Ovary (tissue), 9 donors: Measurements from ENCODE around the gene HMG20A. TPM values are rescaled to one million over a fixed set of nuclear protein-coding genes. Genes with fewer than 3 reads are reported as not detected.

ENCODE experiments used
- DNase-seq, 5 donors: peaks; one replicate each; pipeline ENCODE4 v3.0.0-alpha.2; 2019 to 2020
- H3K27ac ChIP-seq, 2 donors: fragments of 200-600 bp; one replicate each; pipeline versions ENCODE4 v1.5.1 to v1.8.0; 2019 to 2022
- H3K27me3 ChIP-seq: fragments of 200-600 bp; one replicate; pipeline ENCODE4 v1.8.0; 2022
- H3K36me3 ChIP-seq: fragments of 200-600 bp; sonication (generic); one replicate; pipeline ENCODE4 v1.5.1; 2019
- H3K4me1 ChIP-seq: one replicate; pipeline ENCODE4 v1.8.1; 2013; ENCODE audit warnings: mild to moderate bottlenecking, moderate library complexity; ENCODE audit not compliant: insufficient read depth
- H3K4me3 ChIP-seq: fragments of 200-600 bp; sonication (generic); one replicate; pipeline ENCODE4 v1.5.1; 2017
- H3K9me3 ChIP-seq, 2 donors: fragments of 200-600 bp in 1 of 2; sonication (generic) in 1 of 2; one replicate each; pipeline versions ENCODE4 v1.5.1 to v1.8.1; 2013 to 2019; ENCODE audit warnings: mild to moderate bottlenecking in 1 of 2, moderate library complexity in 1 of 2
- EP300 ChIP-seq: sonication (generic); formaldehyde crosslinking; IDR thresholded peaks from one replicate; pipeline ENCODE4 v1.6.1; 2017; ENCODE audit warnings: antibody characterized with exemption
- POLR2A ChIP-seq: fragments of 450-650 bp; IDR thresholded peaks from one replicate; pipeline ENCODE4 v1.6.1; 2017; ENCODE audit warnings: antibody characterized with exemption, mild to moderate bottlenecking, moderate library complexity
- WGBS, 3 donors: extraction: QIAGEN DNeasy Blood & Tissue Kit in 1 of 3; methylation state at CpG; one replicate each; pipeline versions ENCODE4 v1.1.5 to v1.1.7; 2013 to 2017; 5-methylcytosine and 5-hydroxymethylcytosine counted together
- intact Hi-C, 4 donors: fragments of 100-400 bp; cut with DNase I; formaldehyde crosslinking; loops; one replicate each; pipeline versions ENCODE4 v1.11.0 to v1.15.1; 2022 to 2023
- polyA plus RNA-seq, 2 donors: library from polyadenylated mRNA; stranded (reverse); fragments of 200-250 nt in 1 of 2; fragments of 350-450 nt in 1 of 2; fragmentation: Illumina TruSeq in 1 of 2; extraction: RNeasy Lipid Tissue Mini Kit (QIAGEN cat#74804) in 1 of 2; gene quantifications; one replicate each; pipeline ENCODE4 v1.2.3, GENCODE V29; 2013 to 2014
- total RNA-seq, 7 donors: library from RNA; depleted of rRNA in 2 of 7; stranded (reverse); fragments of >200 nt in 2 of 7; fragmentation: NEBNext Ultra II Directional in 3 of 7; extraction: Animal tissue kit (Norgen Biotek cat#: 25700) in 3 of 7; gene quantifications; one replicate each; pipeline versions ENCODE4 v1.1.0 to v1.2.4, GENCODE V29; 2016 to 2023
- TF ChIP-seq, protein P1 (sequence below), 3 donors: fragments of 450-650 bp in 2 of 3; fragments of 200-600 bp in 1 of 3; IDR thresholded peaks; one replicate each; pipeline versions ENCODE4 v1.5.1 to v1.8.0; 2016 to 2022; ENCODE audit warnings: antibody characterized with exemption in 3 of 3, mild to moderate bottlenecking in 1 of 3
- donor health status: DM: no; HTN: no; CAD: no; lungs with moderate emphysema.
- donor health status: DM: no; HTN: no; CAD: no.
- donor health status: Bipolar disorder and iron deficiency.
- donor health status: DM: yes; HTN: yes; CAD: no.
- donor health status: DM: no; HTN: no; CAD: no.
- donor health status: DM: yes; HTN: yes; CAD: no.

HMG20A gene
- total and polyA plus RNA-seq, 9 donors: 18.2 to 53.4 (median 34.9) TPM

- intact Hi-C loops: no loop called here
- 95 to 96% (median 96%) methylated on average over 4 of the region's 4 CpGs for WGBS, 3 donors
- no peaks in the 10 kb centered on the region for H3K4me1 ChIP-seq
- H3K9me3 ChIP-seq: no peaks in the 10 kb centered on the region
- no peak overlapping the region for H3K27ac ChIP-seq
- H3K36me3 ChIP-seq: no peaks in the 10 kb centered on the region
- no peak for DNase-seq
- no peak overlapping the region for H3K4me3 ChIP-seq
- no peaks in the 10 kb centered on the region for H3K27me3 ChIP-seq
- TF ChIP-seq, protein P1, sequence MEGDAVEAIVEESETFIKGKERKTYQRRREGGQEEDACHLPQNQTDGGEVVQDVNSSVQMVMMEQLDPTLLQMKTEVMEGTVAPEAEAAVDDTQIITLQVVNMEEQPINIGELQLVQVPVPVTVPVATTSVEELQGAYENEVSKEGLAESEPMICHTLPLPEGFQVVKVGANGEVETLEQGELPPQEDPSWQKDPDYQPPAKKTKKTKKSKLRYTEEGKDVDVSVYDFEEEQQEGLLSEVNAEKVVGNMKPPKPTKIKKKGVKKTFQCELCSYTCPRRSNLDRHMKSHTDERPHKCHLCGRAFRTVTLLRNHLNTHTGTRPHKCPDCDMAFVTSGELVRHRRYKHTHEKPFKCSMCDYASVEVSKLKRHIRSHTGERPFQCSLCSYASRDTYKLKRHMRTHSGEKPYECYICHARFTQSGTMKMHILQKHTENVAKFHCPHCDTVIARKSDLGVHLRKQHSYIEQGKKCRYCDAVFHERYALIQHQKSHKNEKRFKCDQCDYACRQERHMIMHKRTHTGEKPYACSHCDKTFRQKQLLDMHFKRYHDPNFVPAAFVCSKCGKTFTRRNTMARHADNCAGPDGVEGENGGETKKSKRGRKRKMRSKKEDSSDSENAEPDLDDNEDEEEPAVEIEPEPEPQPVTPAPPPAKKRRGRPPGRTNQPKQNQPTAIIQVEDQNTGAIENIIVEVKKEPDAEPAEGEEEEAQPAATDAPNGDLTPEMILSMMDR (IDR thresholded peaks at IDR 0.05): no peak
- TF ChIP-seq EP300: no peak
- no peak for TF ChIP-seq POLR2A
These were observed 40.7 kb upstream of the HMG20A start for GRCh38 chr15:77380033-77380432.

GRCh38 chr15:77384086-77384485 lies 36.6 kb upstream of the HMG20A start:
- TF ChIP-seq POLR2A (no peak), EP300 (no peak)
- TF ChIP-seq, protein P1 (IDR thresholded peaks at IDR 0.05): no peak

DNA sequence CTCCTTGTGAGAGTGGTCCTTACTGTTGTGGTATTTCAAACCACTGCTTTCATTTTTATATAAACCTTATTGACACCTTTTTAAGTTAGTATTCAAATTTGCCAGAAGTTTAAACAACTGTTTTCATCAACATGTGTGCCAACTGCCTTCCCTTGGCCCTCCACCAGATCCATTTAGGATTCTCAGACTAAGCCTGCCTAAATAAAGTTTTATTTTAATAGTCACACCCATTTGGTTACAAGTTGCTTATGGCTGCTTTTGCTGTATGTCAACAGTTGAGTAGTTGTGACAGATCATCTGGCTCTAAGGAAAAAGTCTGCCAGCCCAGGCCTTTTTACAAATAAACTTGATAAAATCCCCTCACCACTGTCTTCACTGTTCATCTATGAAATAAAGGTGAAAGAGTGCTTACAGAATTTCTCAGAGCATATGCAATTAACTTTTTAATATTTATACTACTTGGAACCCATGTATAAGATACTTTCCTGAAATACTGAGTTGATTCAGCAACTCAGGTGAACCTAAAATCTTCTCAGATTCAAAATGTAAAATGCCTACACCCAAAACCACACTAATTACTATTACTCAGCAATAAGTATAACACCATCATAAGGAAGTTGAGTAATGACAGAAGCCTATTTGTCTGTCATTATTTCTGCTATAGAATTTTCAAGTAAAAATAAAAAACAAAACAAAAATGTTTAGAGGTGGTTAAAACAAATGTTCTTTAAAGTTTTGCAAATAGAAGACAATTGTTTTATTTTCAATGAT lies 35.9 kb upstream of the HMG20A start:
- peaks cover 2% of the 10 kb centered on the region for H3K4me1 ChIP-seq
- no peak overlapping the region for H3K4me3 ChIP-seq
- no peaks in the 10 kb centered on the region for H3K36me3 ChIP-seq
- intact Hi-C loops: no loop called here
- H3K27me3 ChIP-seq: no peaks in the 10 kb centered on the region
- H3K9me3 ChIP-seq: no peaks in the 10 kb centered on the region
- no peak overlapping the region for H3K27ac ChIP-seq
- DNase-seq: no peak
- TF ChIP-seq POLR2A (no peak), EP300 (no peak)
- TF ChIP-seq, protein P1 (IDR thresholded peaks at IDR 0.05): no peak

More at GRCh38 chr15:77384086-77384485, 36.6 kb upstream of the HMG20A start:
- intact Hi-C loops: no loop called here
- no peaks in the 10 kb centered on the region for H3K27me3 ChIP-seq
- H3K27ac ChIP-seq: no peak overlapping the region
- H3K4me1 ChIP-seq: peaks cover 2% of the 10 kb centered on the region
- no peaks in the 10 kb centered on the region for H3K9me3 ChIP-seq
- no peaks in the 10 kb centered on the region for H3K36me3 ChIP-seq
- no peak for DNase-seq
- H3K4me3 ChIP-seq: no peak overlapping the region

- intact Hi-C loops: no loop called here
- Histone ChIP-seq H3K9me3 (no peaks in the 10 kb centered on the region), H3K36me3 (no peaks in the 10 kb centered on the region), H3K27ac (no peak overlapping the region), H3K4me1 (peaks cover 2% of the 10 kb centered on the region), H3K4me3 (no peak overlapping the region), H3K27me3 (no peaks in the 10 kb centered on the region)
- DNase-seq: no peak
- 94 to 96% (median 96%) methylated on average over 2 of the region's 2 CpGs for WGBS, 3 donors
- TF ChIP-seq POLR2A (no peak), EP300 (no peak)
- TF ChIP-seq, protein P1 (IDR thresholded peaks at IDR 0.05): no peak
These were observed 34.1 kb upstream of the HMG20A start for GRCh38 chr15:77386626-77387025.
